Erythroblast (primary cell): ENCODE data around the gene AP3S1.
A peak's percentile ranks its signal among the peaks of the same experiment; 100 is the strongest.

ENCODE experiments used
- DNase-seq, 2 experiments: peaks; one replicate each; lab custom pipeline; 2025; lab: John Stamatoyannopoulos, UW
- GATA1 ChIP-seq: IDR thresholded peaks from 2 replicates; pipeline ENCODE4 v1.6.1; 2011; ENCODE audit warnings: low read depth, mild to moderate bottlenecking, control low read depth, low read length, moderate library complexity
- POLR2A ChIP-seq: IDR thresholded peaks from 2 replicates; pipeline ENCODE4 v1.6.1; 2011; ENCODE audit warnings: mild to moderate bottlenecking, low read length

Gene AP3S1

DNA sequence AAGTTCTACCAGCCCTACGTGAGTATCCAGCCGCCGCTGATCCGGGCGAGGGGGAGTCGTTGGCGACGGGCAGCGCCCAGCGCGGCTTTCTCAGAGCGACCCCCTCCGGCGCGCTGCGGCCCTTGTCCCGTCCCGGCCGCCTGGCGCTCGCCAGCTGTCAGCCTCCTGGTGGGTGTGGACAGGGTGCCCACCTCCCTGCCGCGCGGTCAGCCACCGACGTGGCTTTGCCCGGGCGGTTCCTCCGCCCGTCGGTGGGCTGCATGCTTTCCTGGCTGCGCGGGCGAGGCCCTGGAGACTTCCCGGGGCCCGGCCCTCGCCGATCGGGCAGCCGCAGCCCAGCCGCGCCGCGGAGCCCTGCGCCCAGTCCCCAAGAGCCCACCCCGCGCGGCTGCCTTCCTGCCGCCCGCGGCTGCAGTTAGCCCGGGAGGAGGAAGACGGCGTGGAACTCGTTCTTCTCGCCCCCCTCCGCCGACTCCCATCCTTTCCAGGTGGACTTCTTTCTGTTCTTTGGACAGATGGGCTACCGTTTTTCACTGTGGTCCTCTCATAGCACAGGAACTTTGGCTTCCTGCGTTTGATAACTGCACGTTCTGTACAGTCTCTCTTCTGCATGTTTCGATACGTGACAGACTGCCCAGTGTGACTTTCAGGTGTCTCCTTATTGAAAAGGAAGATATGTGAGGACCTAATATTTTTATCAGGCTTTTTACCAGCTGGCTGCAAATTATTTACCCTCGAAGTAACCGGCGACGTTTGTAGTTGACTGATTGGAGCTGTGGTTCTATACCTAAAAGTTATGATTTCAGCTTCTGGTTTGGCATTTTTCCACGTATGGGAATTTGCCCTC is 577 bp downstream of the AP3S1 start:
- DNase-seq = peak in 1 of 2 experiments; percentile 63
- no peak for TF ChIP-seq GATA1
- TF ChIP-seq POLR2A = no peak

DNA sequence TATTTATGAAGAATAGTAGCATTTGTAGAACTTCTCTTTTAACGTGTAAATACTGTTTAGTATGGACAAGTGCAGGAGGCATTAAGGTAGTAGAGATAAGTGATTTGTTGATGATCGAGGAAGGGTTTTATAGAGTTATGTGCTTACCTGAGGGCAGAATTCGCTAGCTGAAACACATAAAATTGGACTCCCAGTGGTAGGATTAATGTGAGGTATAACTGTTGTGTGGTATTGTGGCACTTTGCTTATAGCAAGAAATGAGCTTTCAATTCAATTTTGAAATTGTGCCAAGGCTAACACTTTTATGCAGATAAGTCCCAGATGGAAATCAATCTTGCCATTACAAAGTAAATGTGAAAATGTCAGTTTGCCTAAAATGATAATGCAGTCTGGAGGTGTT is 1.2 kb downstream of the AP3S1 start:
- TF ChIP-seq GATA1 (no peak), POLR2A (no peak)
- peak; percentile 32 to 50 for DNase-seq

DNA sequence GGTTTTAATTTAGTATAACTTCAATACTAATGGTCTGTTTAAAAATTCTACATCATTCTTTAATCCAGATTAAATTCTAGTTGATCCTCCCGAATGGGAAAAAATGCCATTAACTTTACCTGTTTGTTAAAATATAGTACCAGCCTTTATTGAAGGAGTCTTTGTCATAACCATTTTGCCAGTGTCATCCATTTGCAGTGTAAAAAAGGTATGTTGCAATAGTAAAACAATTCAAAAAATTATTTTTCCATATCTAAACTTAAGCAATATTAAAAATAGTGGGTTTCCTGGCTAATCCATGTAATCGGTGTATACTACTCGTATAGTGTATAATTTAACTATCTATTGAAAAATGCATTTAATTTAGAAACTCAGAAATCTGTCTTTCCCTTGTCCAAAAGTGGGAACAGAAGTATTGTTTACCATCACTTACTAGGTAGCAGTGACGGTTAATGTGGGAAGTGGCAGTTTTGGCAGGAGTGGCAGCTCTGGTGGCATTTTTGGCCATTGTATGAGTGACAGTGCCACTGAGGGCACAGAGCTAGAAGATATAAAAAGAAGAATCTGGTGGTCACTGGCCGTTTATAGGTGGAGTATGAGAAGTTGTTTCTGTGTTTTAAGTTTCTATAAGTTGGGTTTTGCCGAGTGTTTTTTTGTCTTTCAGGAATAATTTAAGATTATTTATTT is 1.9 kb downstream of the AP3S1 start:
- no peak for DNase-seq
- TF ChIP-seq POLR2A (no peak), GATA1 (no peak)

DNA sequence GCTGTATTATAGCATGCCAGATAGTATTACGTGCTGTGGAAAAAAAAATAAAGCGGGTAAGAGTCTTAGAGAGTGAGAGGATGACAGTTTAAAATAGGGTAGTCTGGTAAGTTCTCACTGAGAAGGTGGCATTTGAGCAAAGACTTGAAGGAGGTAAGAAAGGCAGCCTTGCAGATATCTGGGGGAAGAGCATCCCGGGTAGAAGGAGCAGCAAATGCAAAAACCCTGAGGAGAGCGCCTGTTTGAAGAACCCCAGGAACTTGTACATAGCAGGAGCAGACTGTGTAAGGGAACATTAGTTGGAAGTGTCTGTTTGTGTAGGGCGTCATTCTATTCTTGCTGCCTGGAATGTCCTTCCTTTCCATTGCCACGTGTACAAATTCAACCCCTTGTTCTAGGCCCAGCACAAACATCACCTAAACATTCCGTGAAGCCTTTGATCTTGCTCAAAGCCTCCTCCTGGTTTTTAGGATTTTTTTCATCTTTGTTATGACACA is 2.6 kb downstream of the AP3S1 start:
- no peak for TF ChIP-seq POLR2A
- TF ChIP-seq GATA1 = no peak

DNA sequence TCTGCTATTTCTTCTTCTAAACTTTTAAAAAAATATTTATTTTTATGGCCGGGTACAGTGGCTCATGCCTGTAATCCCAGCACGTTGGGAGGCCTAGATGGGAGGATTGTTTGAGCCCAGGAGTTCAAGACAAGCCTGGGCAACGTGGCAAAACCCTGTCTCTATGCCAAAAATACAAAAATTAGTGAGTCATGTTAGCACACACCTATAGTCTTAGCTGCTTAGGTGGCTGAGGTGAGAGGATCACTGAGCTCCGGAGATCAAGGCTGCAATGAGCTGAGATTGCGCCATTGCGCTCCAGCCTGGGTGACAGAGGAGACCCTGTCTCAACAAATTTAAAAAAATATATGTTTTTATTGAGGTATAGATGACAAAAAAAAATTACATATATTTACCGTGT is 5.6 kb downstream of the AP3S1 start:
- DNase-seq = no peak
- TF ChIP-seq POLR2A (no peak), GATA1 (no peak)

More for the DNA sequence above, 2.6 kb downstream of the AP3S1 start:
- no peak for DNase-seq

DNA sequence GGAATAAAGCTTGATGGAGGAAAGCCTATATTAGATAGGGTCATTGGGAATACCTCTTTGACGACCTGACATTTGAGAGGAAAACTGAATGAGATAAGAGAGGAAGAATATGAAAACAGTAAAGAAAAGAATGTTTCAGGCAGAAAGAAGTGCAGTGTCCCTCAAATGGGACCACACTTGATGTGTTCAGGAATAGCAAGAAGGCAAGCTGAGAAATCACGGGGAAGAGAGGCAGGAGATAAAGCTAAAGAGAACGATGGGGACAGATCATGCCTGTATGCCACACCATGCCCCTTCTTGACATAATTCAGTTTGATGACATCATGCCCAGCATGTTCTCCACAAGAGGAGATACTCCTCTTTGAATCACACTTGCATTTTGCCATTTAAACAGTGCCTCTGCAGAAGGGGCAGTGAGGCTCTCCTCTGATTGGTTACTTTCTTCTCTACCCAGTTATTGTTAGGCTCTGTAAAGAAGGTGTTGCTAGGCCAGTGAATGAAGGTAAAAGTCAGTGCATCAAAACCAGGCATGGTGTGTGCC is 7.6 kb downstream of the AP3S1 start:
- no peak for DNase-seq
- no peak for TF ChIP-seq POLR2A
- TF ChIP-seq GATA1 = no peak

DNA sequence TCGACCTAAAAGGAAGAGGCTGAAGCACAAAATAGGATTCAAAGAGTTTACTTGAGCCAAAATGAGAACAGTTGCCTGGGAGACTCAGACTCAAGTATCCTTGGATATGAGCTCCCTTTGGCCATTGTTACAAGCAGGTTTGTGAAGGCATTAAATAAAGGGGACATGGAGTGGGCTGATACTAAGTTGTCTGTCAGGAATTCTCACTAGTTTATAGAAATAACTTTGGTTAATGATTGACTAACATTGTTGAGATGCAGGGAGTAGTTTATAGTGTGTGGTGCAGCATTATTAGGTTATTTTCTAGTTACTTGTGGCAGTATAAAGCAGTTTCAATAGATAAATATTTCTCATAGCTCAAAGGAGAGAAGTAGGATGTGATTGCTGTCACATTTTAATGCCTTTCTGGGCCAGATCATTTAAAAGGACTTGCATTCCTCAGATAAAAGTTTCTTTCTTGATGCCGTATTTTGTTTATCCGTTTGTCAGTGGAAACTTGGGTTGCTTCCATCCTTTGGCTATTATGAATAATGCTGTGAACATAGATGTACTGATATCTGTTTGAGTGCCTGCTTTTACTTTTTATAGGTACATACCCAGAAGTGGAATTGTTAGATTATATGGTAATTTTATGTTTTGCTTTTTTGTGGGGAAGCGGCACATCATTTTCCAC is 9.1 kb downstream of the AP3S1 start:
- TF ChIP-seq GATA1 (no peak), POLR2A (no peak)
- DNase-seq = peak in 1 of 2 experiments; percentile 6

DNA sequence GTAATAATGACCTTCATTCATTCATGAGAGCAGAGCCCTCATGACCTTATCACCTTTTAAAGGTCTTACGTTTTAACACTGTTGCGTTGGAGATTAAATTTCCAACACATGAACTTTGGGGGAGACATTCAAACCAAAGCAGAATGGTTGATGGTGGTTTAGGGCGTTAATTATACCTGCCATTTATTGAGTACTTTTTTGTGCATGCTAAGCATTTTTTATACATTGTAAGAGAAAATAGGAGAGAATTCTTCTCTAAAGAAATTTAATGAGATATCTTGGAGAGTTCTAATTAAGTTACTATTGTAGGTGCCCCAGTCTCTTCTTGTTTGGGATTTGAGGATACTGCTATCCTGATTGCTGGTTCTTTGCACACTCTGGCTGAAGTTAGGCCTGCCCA is 12.4 kb downstream of the AP3S1 start:
- TF ChIP-seq GATA1 (no peak), POLR2A (no peak)

DNA sequence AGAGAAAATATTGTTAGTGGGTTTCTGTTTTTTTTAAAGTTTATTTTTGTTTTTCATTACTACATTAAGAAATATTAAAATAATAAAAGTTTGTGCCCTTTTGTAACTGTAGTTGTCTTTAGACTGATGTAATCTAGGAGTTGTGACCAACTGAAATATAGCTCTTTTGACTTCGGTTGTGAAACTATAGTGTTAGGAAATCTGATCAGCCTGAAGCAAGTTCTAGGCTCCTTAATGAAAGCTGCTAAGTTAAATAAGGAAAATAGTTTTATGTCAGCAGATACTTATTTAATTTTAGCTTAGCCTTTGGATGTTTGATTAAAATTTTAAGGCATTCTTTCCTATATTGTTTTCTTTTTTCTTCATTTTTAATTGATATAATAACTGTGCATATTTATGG is 14.2 kb downstream of the AP3S1 start:
- TF ChIP-seq POLR2A (no peak), GATA1 (no peak)
- no peak for DNase-seq

More for the DNA sequence above, 12.4 kb downstream of the AP3S1 start:
- no peak for DNase-seq

DNA sequence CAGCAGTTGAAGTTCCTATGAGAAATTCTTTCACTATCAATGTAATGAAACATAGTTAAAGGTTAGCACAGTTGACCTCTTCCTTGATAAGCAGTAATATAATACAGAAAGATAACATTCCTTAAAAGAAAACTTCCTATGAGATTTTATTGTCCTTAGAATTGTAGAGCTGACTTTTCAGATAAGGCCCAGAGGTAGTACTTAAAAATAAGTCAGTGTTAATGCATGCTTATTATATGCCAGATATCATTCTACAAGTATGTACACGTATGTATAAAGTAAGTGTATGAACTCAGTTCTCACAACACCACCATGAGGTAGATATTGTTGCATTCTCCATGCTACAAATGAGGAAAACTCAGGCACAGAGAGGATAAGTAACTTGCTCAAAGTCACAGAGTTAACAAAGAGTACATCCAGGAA is 15.3 kb downstream of the AP3S1 start:
- TF ChIP-seq GATA1 (no peak), POLR2A (no peak)
- no peak for DNase-seq

DNA sequence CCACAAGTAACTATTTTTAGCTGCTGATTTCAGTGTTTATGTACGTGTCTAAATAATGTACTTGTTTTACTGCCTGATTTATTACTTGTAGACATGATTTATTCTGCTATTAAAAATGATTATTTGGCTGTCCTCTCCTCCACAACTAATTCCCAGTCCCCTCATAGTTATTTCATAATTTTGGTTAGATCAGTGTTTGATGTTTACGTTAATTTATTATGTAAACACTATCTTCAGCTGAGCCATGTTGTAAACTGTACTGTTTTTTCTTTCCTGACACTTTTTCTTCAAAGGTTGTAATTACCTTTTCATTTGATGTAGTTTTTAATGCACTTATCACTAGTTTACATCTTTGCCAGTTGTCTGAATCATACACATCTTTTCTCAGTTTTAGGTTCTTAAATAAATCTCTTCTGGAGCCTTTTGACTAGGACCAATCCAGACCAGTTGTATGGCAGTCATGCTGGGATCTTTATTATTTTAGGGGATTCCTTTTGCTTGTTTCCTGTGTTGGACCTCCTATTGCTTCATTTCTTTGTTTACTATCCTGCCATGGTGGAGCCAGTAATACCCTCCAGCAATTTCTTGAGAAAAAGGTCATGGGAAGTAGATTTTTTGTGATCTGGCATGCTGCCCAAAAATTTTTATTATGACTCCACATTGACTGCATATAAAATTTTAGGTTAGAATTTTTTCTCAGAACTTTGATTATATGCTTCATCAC is 16.1 kb downstream of the AP3S1 start:
- TF ChIP-seq GATA1 = no peak
- no peak for TF ChIP-seq POLR2A
- DNase-seq = no peak

DNA sequence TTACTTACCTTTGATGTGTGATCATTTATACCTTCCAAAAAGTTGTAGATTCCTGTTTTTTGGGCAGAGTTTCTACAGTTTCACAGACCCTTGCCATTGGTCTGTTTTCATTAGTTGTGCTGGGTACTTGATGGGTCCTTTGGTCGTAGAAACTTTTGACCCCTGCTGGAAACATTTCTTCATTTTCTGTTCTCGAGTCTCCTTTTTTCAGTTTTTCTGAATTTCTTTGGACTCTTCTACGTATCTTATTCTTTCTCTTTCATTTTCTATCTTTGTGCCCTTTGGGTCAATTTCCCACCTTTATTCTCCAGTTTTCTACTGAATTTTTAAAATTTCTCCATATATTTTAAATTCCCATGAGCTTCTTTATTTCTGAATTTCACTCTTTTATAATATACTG is 16.7 kb downstream of the AP3S1 start:
- no peak for TF ChIP-seq GATA1
- DNase-seq = no peak

DNA sequence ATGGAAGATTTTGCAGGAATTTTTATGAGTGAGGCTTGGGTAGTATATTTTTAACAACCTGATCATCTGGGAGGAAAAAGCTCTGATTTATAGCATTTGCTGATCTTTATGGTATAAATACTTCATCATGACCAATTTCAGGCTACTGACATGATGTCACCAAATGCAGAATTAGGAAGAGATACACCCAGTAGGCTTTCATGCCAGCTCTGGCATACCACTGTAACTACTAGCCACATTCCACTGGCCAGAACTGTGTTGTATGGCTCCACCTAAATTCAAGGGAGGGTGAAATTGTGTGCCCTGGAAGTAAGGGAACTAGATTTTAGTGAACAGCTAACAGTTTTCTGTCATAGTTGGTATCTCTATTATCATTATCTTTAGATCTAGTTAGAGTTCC is 17.6 kb downstream of the AP3S1 start:
- DNase-seq = no peak
- TF ChIP-seq GATA1 (no peak), POLR2A (no peak)
